GM21360 (cell line): ENCODE results near the gene SLC16A1.
A peak's percentile ranks its signal among the peaks of the same experiment; 100 is the strongest.
"Not testable (repeated sequence)": the region's sequence is repeated elsewhere in the genome, so short reads cannot be mapped to it uniquely, and the experiment has no call there.

ENCODE experiments used
- ATAC-seq: cut with Tn5 transposase; IDR thresholded peaks from one replicate; pipeline ENCODE4 v1.9.1; 2021; ENCODE audit warnings: mild to moderate bottlenecking, moderate library complexity; ENCODE audit not compliant: unreplicated experiment

The SLC16A1 gene

DNA sequence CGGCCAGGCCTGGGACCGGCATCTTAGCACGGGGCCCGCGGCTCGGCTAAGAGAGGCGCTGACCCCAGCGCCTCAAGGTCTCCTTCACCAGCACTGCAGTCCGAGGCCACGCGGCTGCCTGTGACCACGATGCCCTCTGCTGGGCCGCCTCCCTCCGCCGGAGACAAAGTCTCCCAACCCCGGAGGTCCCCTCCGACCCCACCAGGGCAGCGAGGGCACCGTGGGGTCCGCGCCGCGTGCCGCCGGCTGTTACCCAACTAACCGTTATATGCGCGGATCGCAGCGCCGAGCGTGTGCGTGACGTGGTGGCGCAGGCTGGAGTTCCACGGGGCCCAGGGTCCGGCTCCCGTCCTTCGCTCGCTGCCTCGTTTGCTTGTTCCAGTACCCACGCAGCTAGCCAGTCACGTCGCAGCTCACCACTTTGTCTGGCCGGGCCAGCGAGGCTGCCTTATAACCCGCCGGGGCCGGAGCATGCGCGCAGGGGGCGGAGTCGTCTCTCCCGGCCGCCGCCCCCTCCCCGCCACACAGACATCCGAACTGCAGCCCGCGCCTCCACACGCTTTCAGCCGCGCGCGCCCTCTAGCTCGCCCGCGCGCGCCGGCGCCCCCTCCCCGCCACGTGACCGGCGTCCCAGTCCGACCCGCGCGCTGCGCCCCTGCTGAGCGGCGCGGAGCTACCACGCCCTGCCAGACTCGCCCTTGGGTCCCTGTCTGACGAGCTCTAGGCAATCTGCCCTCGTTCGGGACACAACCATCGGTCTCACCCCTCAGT lies at the start of gene SLC16A1:
Gene SLC16A1 (minus strand): TSS at position 424 of the 771 bp plus-strand sequence. CDS start 26,888 bp downstream, outside the sequence.
- ATAC-seq, result peak; percentile 71

DNA sequence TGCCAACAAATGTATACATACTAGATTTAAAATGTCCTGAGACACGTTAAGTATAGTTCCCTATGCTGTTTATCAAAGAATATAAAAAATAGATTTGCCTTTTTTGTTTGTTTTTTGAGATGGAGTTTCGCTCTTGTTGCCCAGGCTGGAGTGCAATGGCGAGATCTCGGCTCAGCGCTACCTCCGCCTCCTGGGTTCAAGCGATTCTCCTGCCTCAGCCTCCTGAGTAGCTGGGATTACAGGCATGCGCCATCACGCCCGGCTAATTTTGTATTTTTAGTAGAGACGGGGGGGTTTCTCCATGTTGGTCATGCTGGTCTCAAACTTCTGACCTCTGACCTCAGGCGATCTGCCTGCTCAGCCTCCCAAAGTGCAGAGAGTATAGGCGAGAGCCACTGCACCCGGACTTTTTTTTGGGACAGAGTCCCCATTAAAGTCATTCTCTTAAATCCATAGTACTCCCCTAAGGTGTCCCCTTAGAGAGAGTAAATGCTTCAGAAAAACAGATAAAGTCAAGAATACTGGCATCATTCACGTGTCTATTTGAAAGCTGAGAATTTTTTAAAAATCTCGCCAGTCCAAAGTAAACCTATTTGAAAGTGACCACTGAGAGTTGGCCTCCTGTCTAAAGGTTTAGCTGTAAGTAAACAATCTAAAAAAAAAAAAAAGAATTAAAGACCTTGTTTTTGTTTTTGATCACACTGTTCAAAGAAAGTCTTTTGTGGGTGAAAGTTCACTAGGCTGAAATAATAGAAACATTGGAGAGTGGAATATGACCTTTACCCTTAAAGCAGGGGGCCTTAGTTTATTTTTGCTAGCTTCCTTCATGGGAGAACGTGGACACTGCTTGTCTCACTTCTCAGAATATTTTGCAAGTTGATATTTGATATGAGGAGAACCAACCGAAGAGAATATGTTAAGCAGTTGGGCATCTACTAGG lies 48.0 kb upstream of the SLC16A1 start:
- no peak for ATAC-seq

- no peak for ATAC-seq
Observed at GRCh38 chr1:113002297-113002696, 46.3 kb upstream of the SLC16A1 start.

DNA sequence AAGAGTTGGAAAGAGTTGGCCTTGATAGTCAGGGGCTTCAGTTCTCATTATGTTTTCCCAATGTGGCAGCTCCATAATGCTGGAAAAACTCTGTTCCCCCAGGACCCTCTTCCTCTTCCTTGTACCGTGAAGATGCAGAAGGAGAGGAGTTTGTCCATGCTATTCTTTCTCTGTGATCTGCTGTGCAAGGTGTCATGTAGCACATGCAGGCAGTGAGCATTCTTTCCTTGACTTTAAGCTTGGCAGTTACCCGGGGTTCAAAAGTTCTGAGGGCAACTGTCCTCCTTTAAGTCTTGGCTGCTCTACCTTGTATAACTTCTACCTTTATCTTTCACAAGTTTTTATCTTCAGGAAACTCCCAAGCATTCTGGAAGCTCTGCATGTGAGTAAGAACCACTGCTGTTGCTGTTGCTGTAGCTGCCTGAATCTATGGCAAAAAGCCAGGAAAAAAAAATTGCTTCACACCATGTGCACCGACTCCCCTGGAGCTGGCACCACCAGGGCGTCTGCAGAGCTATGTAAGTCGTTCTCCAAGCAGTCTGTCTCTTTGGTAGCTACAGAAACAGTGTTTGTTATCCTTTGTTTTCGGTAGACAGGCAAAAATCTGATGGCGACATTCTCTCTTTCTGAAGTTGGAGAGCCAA lies 42.7 kb upstream of the SLC16A1 start:
- no peak for ATAC-seq

DNA sequence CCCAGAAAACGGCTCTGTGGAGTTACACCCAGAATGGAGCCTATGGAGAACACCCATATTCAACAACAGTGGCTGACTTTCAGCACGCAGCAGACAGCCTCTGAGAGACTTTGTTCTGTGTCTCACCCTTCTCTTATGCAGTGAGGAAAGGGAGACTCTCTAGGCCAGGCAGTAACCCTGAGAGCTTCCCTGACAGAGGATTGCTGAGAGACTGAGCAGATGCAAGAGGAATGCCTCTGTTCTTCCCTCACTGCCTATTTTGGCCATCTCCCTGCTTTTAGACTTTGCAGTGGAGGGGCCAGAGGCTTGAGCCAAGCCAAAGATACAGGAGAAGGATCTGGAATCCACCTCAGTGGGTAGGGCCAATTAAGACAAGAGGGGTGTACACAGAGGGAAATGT lies 41.8 kb upstream of the SLC16A1 start:
- no peak for ATAC-seq

DNA sequence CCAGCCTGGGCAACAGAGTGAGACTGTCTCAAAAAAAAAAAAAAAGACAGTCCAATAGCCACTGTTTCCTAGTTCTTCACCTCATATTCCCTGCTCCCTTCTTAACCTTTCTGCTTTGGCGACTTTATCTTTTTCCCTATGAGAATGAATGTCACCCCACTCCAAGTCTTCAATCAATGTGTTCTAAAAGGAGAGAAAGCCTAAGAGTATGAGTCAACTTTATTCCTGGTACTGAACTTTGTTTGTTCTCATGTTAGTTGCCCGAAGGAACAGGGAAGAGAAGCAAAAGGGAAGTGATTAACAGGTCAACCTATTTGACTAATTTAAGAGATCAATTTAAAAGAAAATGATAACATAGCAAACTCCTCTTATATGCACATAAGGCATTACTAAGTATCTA lies 39.9 kb upstream of the SLC16A1 start:
- no peak for ATAC-seq

- not testable (repeated sequence) for ATAC-seq
Observed at GRCh38 chr1:112995021-112995420, 39.0 kb upstream of the SLC16A1 start.

DNA sequence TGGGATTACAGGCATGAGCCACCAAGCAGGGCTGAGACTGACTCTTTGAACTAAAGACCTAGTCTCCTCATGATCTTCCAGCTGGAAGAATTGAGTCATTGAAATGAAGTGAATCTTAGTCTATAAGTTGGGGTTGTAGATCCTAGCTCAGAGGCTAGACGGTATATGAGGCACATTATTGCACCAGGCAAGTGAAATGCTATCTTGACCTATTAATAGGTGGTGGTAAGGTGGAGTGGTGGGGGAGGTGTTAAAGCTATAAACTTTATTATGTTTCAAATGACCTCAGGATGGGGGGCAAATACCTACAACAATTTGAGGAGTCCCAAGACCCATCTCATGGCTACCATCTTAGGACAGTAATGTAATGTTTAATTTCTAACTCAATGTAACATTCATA lies 36.8 kb upstream of the SLC16A1 start:
- ATAC-seq, result no peak

DNA sequence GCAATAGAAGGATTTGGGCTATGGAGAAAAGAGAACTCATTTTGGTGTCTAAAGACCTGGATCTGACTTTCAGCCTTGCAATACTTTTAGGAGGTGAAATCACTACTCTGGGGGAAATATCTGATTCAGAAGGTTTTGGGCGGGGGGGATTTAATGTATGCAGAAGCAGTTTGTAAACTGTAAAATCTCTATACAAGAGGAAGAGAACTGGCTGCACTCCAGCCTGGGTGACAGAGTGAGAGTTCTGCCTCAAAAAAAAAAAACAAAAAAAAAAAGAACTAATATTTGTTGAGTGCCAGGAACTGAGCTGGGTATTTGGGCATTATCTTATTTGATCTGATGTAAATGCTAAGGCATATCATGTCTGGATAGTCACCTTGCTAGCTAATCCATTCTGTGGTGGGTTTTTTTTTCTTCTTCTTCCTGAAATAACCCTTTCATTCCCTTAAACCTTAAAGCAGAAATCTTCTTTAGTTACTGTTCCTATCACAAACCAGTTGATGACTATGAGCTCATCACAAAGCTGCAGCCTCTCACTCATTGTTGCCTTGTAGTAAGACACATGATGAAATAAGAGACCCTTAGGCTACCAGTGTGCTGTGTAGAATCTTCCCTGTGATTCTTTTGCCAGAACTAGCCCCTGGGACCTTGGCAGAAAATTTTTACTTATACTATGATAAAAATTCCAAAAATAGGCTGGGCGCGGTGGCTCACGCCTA lies 35.6 kb upstream of the SLC16A1 start:
- ATAC-seq, result no peak

- ATAC-seq, result no peak
Observed at GRCh38 chr1:112990271-112990670, 34.3 kb upstream of the SLC16A1 start.

GRCh38 chr1:112988367-112988766 lies 32.4 kb upstream of the SLC16A1 start:
- no peak for ATAC-seq

GRCh38 chr1:112985123-112985522 lies 29.1 kb upstream of the SLC16A1 start:
- no peak for ATAC-seq

DNA sequence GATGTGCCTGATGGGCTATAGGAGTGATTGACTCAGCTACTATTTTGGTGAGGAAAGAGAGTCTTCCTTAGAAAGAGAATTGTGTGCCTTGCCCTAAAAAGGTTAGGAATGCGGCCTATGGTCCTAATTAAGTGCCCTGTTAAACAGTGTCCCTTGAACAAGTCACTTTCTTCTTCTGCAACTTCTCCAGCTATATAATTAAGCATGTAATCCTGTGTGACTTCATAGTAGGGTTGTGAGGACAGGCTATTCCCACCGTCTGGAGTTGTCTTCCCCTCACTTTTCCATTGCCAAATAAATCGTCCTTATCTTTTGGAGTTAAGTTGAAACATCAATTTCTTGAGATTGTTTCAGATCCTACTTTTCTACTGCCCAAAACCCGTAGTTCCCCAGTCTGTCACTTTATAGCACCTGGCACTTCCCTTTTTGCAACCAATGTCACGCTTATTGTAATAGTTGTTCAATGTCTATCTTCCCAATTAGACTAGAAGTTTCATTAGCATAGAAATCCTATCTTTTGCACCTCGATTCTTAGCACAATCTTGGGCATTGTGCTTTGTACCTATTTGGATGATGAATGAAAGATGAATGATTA lies 27.6 kb upstream of the SLC16A1 start:
- ATAC-seq, result no peak

GRCh38 chr1:112982853-112983536 lies 27.0 kb upstream of the SLC16A1 start:
- no peak for ATAC-seq

GRCh38 chr1:112982328-112982727 lies 26.3 kb upstream of the SLC16A1 start:
- no peak for ATAC-seq

GRCh38 chr1:112981834-112982233 lies 25.8 kb upstream of the SLC16A1 start:
- ATAC-seq, result not testable (repeated sequence)

GRCh38 chr1:112981426-112981825 lies 25.4 kb upstream of the SLC16A1 start:
- ATAC-seq, result no peak

DNA sequence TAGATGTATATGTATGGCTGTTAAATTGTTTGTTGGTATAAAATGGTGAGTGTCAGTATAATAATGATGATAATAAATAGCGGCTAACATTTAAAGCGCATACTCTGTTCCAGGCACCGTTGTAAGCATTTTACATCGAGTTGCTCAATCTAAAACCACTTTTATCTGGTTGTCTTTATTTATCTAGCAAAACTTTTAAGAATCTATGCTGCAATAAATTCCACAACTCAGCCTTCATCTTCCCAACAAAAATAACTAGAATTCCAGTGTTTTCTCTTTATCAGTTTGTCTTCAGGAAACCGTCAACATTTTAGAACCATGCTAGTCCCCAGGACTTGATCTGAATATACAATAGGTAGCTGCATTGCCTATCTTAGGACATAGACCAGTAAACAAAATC lies 19.3 kb upstream of the SLC16A1 start:
- no peak for ATAC-seq

DNA sequence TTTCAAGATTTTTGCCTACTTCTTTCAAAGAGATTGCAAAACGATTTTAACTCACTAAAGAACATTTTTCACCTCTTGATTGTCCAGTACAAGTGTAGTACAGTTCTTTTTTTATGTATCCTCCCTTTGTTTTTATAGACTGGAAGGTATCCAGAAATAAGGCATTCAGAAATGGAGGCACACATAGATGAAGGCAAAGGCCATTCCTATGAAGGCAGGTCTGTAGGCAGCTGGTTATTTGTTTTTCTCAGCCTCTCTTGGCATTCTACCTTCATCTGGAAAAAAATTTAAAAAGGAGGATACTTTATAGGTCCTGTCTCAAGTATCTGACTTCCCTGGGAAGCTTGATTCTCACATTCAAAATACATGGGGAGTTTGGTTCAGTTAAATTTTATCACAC lies 18.6 kb upstream of the SLC16A1 start:
- no peak for ATAC-seq

GRCh38 chr1:112973788-112974187 lies 17.8 kb upstream of the SLC16A1 start:
- no peak for ATAC-seq
